ENCODE data around the gene MAPKAPK3.
A peak's percentile ranks its signal among the peaks of the same experiment; 100 is the strongest.

DNA sequence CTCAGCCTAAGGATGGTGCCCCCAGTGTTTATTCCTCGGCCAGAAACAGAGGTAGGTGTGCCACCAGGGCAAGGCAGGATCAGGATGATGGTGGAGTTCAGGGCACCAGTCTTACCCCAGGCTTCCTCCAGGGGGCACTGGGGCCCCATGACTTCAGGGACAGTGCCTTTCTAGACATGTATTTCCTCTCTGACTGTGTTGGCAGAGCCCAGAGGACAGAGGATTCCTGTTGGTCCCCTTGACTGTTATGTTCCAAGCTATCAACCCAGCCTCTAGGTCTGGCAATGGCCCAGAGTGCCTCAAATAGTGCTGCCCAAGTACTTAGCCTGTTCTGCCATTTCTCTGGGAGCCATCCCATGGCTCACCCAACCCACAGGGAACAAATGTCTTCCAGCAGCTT is 44.8 kb upstream of the MAPKAPK3 start:
- TF ChIP-seq CTCF (conservative IDR thresholded peaks at IDR 0.05; ENCODE audit: low read length) (peak; percentile 83), EZH2phosphoT487 (IDR thresholded peaks at IDR 0.05; ENCODE audit: borderline replicate concordance) (no peak)
